Raji (cell line): ENCODE data around the gene KIF1C.

Experiments
- POLR2A ChIP-seq: IDR thresholded peaks from 2 replicates; pipeline ENCODE4 v1.6.1; 2011; ENCODE audit warnings: low read depth, low read length, control low read depth; ENCODE audit not compliant: insufficient read depth

KIF1C gene

DNA sequence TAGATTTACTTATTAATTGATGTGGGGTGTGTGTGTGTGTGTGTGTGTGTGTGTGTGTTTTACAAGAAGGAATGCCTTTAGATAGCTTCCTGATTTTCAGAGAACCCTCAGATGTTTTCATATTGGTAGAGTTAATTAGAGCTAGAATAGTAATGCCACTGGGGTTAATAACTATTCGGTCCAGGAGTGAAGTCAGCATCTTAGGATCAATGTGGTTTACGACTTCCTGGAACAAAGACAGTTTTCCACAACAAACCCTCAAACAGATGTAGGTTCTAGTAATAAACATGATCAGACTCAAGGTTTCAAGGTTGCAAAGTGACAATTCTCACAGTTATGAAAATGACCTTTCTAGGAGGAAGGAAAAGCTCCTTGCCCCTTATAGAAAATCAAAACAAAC, 49.7 kb downstream of the KIF1C start:
- no peak for TF ChIP-seq POLR2A

DNA sequence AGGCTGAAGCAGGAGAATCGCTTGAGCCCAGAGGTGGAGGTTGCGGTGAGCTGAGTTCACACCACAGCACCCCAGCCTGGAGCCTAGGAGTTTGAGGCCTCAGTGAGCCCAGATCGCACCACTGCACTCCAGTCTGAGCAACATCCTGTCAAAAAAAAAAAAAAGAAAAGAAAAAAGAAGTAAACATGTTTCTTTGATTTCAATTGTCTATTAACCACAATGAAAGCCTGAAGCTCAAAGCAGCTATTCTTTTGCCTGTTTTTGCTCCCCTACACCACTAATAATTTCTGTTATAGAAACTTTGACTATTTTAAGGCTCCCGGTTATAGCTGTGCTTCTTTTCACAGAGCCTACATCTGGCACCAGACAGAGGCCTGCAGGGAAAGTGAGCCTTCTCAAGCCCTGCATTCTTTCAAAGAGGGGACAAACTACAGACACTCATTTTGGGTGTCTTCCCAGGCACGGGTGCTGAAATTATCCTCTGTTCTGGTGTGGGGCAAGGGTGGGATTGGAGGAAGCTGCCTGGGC, 51.6 kb downstream of the KIF1C start:
- TF ChIP-seq POLR2A, result no peak

DNA sequence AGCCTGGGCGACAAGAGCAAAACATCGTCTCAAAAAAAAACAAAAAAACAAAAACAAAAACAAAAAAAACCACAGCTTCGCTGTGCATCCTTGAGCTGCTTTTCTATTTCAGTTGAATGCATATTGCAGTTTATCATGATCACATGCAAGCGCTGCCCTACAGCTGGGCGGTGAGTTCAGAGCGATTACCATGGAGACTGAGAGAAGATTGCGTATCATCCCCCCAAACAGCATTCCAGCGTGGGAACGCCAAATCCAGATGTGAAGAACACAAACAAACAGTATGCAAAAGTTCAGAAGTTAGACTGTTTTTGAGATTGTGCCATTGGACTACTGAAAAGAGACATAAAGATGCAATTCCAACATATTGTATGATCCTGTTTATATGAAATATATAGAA, 52.5 kb downstream of the KIF1C start:
- no peak for TF ChIP-seq POLR2A

DNA sequence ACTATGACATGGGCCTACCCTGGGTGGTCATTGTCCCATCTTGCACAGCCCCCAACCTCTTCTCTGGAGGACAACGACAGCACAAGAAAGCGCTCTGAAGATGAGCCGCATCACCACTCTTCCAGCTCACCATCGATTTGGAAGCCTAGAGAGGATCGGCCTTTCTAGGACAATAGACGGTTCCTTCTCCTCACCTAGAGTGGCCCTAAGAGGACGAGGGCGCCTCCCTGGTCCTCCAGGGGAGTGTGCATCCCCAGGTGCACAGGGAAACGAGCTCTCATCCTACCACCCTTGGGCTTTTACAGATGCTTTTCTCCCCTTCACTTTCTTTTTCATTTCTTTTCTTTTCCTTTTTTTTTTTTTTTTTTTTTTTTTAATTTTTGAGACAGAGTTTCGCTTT, 57.8 kb downstream of the KIF1C start:
- no peak for TF ChIP-seq POLR2A

DNA sequence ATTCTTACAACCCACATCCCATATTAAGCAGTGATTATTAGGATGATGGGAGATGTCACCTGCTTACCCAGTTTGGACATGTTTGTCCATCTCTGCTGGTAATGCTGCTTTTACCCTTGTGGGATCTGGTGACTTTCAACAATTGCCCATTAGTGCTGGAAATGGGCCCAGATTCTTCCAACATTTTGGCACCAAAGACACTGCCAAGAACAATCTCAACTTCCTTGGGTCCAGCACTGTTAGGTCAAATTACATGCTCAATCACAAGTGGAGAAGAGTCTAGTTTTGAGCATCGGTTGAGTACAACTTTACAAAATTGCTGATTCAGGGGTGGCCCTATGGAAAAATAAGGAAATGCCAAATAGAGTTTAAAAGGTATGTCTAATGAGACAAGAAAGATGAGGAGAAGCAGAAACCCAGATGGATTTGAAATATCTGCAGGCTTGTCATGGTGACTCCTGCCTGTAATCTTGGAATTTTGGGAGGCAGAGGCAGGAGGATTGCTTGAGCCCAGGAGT, 67.5 kb downstream of the KIF1C start:
- TF ChIP-seq POLR2A, result no peak

DNA sequence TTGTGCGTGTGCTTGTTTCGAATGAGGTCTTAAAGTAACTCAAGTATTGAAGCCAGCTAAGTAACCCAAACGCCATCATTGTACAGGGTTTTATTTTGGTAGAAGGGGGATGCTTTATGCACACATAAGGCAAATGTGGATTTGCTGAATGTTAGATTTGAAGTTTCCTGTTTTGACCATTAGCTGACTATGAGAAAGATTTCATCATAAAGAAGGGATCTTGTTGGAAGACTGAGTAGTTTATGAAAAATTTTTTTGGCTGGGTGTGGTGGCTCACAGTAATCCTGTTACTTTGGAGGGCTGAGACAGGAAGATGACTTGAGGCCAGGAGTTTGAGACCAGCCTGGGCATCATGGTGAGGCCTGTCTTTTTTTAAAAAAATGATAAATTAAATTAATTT, 70.5 kb downstream of the KIF1C start:
- TF ChIP-seq POLR2A, result no peak

DNA sequence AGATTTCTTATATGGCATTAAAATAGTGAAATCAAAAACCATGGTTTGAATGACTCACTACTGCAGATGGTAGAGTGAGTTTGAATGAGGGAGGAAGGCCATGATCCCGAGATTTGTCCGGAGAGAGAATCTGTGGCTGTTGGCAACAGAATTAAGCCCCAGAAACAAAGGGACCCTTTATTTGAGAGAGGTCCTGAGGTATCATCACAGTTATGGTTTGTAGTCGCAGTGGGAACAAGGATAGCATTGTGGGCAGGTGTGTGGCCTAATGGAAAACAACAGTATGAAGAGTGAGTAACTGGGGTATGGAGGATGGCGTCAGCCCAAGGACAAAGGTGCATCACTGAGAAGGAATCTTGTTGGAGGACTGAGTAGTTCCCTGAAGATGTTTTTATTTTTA, 72.0 kb downstream of the KIF1C start:
- no peak for TF ChIP-seq POLR2A

DNA sequence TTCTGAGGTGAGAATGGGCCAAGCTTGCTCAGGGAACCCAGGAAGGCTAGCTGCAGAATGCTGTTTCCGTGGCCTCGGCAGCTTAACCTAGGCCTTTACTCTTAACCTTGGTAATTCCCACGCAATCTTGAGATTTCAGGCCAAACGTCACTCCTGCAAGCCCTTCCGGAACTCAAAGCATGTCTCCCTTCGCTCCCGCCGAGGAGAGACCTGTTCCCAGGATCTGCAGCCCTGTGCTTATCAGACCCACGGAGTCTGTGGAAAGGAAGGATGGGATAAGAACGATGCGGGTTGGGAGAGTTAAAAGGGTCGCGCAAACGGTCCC, 80.0 kb downstream of the KIF1C start:
- TF ChIP-seq POLR2A, result no peak
